ENCODE results near the gene SIK2. TPM values are rescaled to one million over a fixed set of nuclear protein-coding genes. Genes with fewer than 3 reads are reported as not detected.

Gene SIK2
- polyA plus RNA-seq, 1 experiment, result 23.4 TPM

DNA sequence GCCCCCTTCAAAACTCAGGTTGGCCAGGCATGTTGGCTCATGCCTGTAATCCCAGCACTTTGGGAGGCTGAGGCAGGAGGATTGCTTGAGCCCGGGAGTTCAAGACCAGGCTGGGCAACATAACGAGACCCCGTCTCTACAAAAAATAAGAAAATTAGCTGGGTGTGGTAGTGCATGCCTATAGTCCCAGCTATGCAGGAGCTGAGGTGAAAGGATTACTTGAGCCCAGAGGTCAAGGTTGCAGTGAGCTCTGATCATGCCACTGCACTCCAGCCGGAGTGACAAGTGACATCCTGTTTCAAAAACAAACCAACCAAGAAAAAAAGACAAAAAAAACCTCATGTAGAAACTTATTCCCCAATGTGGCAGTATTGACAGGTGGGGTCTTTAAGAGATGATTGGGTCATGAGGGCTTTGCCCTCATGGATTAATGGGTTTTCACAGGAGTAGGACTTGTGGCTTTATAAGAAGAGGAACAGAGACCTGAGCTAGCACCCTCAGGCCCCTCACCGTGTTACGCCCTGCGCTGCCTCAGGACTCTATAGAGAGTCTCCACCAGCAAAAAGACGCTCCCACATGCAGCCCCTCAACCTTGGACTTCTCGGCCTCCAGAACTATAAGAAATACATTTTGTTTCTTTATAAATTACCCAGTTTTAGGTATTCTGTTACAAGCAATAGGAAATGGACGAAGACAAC lies 39.4 kb upstream of the SIK2 start:
- H3K4me3 ChIP-seq (ENCODE audit: low read depth, low read length), result no peak overlapping the region
- CTCF ChIA-PET, result interaction anchor here (0.8 to 4.2 kb wide), 6 partner anchors 35 to 289 kb away, joined by 3 to 20 read pairs (median 7); no protein-coding TSS in a partner anchor

DNA sequence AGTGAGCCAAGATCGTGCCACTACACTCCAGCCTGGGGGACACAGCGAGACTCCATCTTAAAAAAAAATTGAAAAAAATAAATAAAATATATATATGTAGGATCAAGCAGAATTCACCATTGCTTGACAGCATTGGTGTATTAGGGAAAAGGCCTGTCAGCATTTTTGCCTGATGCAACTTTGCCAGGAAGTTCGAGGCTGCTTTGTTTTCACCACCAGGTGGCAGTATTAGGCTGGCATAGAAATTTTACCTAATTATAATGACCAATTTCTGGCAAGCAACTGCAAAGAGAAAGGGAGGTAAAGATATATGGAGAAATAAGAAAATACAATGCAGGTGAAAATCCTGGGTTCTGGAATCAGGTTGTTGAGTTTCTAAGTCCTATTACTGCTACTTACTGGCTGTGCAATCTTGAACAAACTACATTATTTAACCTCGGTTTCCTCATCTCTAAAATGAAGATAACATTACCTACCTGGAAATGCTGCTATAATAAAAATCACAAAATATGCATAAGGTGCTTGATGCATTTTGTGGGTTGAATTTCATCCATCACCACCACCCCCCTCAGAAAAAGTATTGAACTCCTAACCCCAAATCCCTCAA lies 37.0 kb upstream of the SIK2 start:
- DNase-seq (ENCODE audit: low read depth, low spot score), result no peak
- no peak overlapping the region for H3K4me3 ChIP-seq (ENCODE audit: low read depth, low read length)
- no peaks in the 10 kb centered on the region for H3K9me3 ChIP-seq (ENCODE audit: control insufficient read depth, insufficient read depth, low read length)
- no peaks in the 10 kb centered on the region for H3K27me3 ChIP-seq (ENCODE audit: control insufficient read depth, insufficient read depth, low read length)
- POLR2A ChIA-PET, result interaction anchor here (0.7 kb wide), 1 partner anchor 96 kb away, joined by 5 read pairs; no protein-coding TSS in a partner anchor
- TF ChIP-seq, protein P1, sequence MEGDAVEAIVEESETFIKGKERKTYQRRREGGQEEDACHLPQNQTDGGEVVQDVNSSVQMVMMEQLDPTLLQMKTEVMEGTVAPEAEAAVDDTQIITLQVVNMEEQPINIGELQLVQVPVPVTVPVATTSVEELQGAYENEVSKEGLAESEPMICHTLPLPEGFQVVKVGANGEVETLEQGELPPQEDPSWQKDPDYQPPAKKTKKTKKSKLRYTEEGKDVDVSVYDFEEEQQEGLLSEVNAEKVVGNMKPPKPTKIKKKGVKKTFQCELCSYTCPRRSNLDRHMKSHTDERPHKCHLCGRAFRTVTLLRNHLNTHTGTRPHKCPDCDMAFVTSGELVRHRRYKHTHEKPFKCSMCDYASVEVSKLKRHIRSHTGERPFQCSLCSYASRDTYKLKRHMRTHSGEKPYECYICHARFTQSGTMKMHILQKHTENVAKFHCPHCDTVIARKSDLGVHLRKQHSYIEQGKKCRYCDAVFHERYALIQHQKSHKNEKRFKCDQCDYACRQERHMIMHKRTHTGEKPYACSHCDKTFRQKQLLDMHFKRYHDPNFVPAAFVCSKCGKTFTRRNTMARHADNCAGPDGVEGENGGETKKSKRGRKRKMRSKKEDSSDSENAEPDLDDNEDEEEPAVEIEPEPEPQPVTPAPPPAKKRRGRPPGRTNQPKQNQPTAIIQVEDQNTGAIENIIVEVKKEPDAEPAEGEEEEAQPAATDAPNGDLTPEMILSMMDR (IDR thresholded peaks at IDR 0.05; ENCODE audit: low read depth, low read length), result peak; percentile 88
- CTCF ChIA-PET, result interaction anchor here (0.7 to 2.4 kb wide), 7 partner anchors 21 to 281 kb away, joined by 3 to 19 read pairs (median 6); no protein-coding TSS in a partner anchor
- no peak overlapping the region for H3K27ac ChIP-seq (ENCODE audit: low read depth, low read length)

More for the DNA sequence above, 39.4 kb upstream of the SIK2 start:
- no peak for DNase-seq (ENCODE audit: low read depth, low spot score)
- TF ChIP-seq, protein P1 (IDR thresholded peaks at IDR 0.05; ENCODE audit: low read depth, low read length), result no peak
- H3K9me3 ChIP-seq (ENCODE audit: control insufficient read depth, insufficient read depth, low read length), result no peaks in the 10 kb centered on the region
- no peaks in the 10 kb centered on the region for H3K27me3 ChIP-seq (ENCODE audit: control insufficient read depth, insufficient read depth, low read length)
- POLR2A ChIA-PET, result no interaction called here
- no peak overlapping the region for H3K27ac ChIP-seq (ENCODE audit: low read depth, low read length)

DNA sequence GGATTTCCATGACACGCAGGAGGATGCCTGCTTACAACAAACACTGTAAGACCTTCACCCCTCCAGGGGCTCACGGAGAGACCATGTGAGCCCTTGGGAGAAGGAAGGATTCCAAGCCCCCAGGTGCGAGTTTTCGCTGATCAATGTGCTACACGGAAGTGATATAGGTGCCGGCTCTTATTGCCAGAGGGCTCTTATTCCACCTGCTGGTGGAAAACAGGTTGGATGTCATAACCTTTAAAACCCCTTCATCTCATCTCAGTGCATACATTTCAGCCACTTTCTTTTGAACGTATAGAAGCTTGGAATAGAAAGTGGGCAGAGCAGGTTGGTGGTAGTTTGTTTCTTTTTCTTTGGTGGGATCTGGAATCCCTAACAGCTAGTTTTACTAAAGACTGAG lies 35.9 kb upstream of the SIK2 start:
- H3K9me3 ChIP-seq (ENCODE audit: control insufficient read depth, insufficient read depth, low read length), result no peaks in the 10 kb centered on the region

DNA sequence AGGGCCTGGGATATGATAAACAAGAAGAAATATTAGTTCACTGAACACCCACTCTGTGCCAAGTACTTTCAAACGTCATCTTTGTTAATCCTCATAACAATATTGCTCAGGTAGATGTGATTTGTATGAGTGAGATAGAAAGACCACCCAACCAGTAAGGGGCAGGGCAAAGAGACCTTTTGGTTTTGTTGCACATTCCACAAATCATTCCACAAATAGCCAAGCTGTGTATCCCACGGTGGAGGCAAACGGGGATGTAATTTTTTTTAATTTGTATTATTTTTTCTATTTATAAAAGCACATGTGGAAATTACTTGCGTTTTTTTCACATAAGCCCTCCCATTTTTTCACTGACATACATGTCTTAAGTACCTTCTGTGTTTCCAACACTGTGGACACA lies 32.8 kb upstream of the SIK2 start:
- ChIA-PET CTCF (interaction anchor here (1.8 kb wide), 1 partner anchor 35 kb away, joined by 6 read pairs; no protein-coding TSS in a partner anchor), POLR2A (no interaction called here)
- Histone ChIP-seq H3K4me3 (ENCODE audit: low read depth, low read length) (no peak overlapping the region), H3K27ac (ENCODE audit: low read depth, low read length) (no peak overlapping the region), H3K27me3 (ENCODE audit: control insufficient read depth, insufficient read depth, low read length) (no peaks in the 10 kb centered on the region), H3K9me3 (ENCODE audit: control insufficient read depth, insufficient read depth, low read length) (no peaks in the 10 kb centered on the region)
- TF ChIP-seq, protein P1 (IDR thresholded peaks at IDR 0.05; ENCODE audit: low read depth, low read length), result no peak
- no peak for DNase-seq (ENCODE audit: low read depth, low spot score)

More for the DNA sequence above, 35.9 kb upstream of the SIK2 start:
- Histone ChIP-seq H3K4me3 (ENCODE audit: low read depth, low read length) (no peak overlapping the region), H3K27me3 (ENCODE audit: control insufficient read depth, insufficient read depth, low read length) (no peaks in the 10 kb centered on the region), H3K27ac (ENCODE audit: low read depth, low read length) (no peak overlapping the region)
- ChIA-PET POLR2A (no interaction called here), CTCF (interaction anchor here (0.7 to 2.4 kb wide), 9 partner anchors 21 to 286 kb away, joined by 3 to 19 read pairs (median 4); no protein-coding TSS in a partner anchor)
- TF ChIP-seq, protein P1 (IDR thresholded peaks at IDR 0.05; ENCODE audit: low read depth, low read length), result no peak
- no peak for DNase-seq (ENCODE audit: low read depth, low spot score)

DNA sequence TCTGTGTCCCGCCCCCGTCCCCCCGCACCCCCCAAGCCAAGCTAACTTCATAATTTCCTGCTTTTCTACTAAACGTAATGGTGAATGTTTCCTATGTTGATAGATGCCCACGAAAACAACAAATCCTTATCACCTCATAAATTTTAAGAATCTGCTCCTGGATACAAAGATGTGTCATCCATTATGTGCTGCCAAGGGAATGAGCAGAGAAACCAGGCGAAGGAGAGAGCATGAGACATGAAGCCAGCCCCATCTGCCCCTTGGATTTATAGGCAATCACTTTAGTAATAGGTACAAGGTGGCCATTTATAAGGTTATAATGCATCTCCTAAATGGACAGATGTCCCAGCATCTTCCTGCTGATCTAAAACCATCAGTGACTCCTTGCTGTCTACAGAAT lies 31.5 kb upstream of the SIK2 start:
- TF ChIP-seq, protein P1 (IDR thresholded peaks at IDR 0.05; ENCODE audit: low read depth, low read length), result no peak
- H3K4me3 ChIP-seq (ENCODE audit: low read depth, low read length), result no peak overlapping the region
- no peak overlapping the region for H3K27ac ChIP-seq (ENCODE audit: low read depth, low read length)
- no peaks in the 10 kb centered on the region for H3K9me3 ChIP-seq (ENCODE audit: control insufficient read depth, insufficient read depth, low read length)
- ChIA-PET POLR2A (no interaction called here), CTCF (interaction anchor here (0.7 to 1.8 kb wide), 3 partner anchors 34 to 281 kb away, joined by 4 to 6 read pairs (median 6); no protein-coding TSS in a partner anchor)
- DNase-seq (ENCODE audit: low read depth, low spot score), result no peak
- no peaks in the 10 kb centered on the region for H3K27me3 ChIP-seq (ENCODE audit: control insufficient read depth, insufficient read depth, low read length)
